PC-3 (cell line): ENCODE measurements around the gene OPTC. TPM values are rescaled to one million over a fixed set of nuclear protein-coding genes. Genes with fewer than 3 reads are reported as not detected.

ENCODE experiments used
- ATAC-seq: fragments of 200-7000 bp; cut with Tn5 transposase; 2 replicates; pipeline ENCODE4 v1.9.1; 2020; ENCODE audit warnings: mild to moderate bottlenecking, moderate library complexity
- BruUV-seq: library from RNA; stranded (reverse); fragments of 400-500 nt; replicated peaks from 2 replicates; lab custom pipeline; 2021; lab: Mats Ljungman, UMichigan
- CTCF ChIA-PET: fragments of 300-600 bp; sonication (Branson Sonifier 250); formaldehyde crosslinking; loops from one replicate; lab custom pipeline; 2022; ENCODE audit warnings: antibody characterized with exemption; lab: Charles Lee
- POLR2A ChIA-PET: fragments of 300-600 bp; sonication (Branson Sonifier 250); formaldehyde crosslinking; loops from one replicate; lab custom pipeline; 2022; ENCODE audit warnings: antibody characterized with exemption; ENCODE audit not compliant: unreplicated experiment; lab: Charles Lee
- DNase-seq: peaks from one replicate; pipeline ENCODE4 v3.0.0-alpha.2; 2015
- H2AFZ ChIP-seq: fragments of 300-600 bp; sonication (generic); 2 replicates; pipeline ENCODE4 v1.6.0; 2016; ENCODE audit warnings: antibody characterized with exemption, low read length
- H3F3A ChIP-seq: fragments of 300-600 bp; sonication (generic); one replicate; pipeline ENCODE4 v1.6.0; 2017; ENCODE audit warnings: antibody characterized with exemption, low read length, control low read depth, mild to moderate bottlenecking; ENCODE audit not compliant: unreplicated experiment
- H3K27ac ChIP-seq: fragments of 300-600 bp; sonication (generic); 2 replicates; pipeline ENCODE4 v1.5.1; 2016; ENCODE audit warnings: mild to moderate bottlenecking, low read length
- H3K27me3 ChIP-seq: fragments of 300-600 bp; sonication (generic); 2 replicates; pipeline ENCODE4 v1.6.1; 2016; ENCODE audit warnings: low read length, mixed read lengths
- H3K36me3 ChIP-seq: fragments of 300-600 bp; sonication (generic); 2 replicates; pipeline ENCODE4 v1.6.1; 2016; ENCODE audit warnings: low read depth, mixed run types, low read length, mixed read lengths
- H3K4me1 ChIP-seq: fragments of 300-600 bp; sonication (generic); 2 replicates; pipeline ENCODE4 v1.5.1; 2016; ENCODE audit warnings: low read length; ENCODE audit not compliant: insufficient read depth
- H3K4me2 ChIP-seq: fragments of 300-600 bp; sonication (generic); 2 replicates; pipeline ENCODE4 v1.6.0; 2016; ENCODE audit warnings: low read length
- H3K4me3 ChIP-seq: fragments of 300-600 bp; sonication (generic); 2 replicates; pipeline ENCODE4 v1.5.1; 2016; ENCODE audit warnings: mild to moderate bottlenecking, low read length, mixed read lengths
- H3K79me2 ChIP-seq: fragments of 300-600 bp; sonication (generic); 2 replicates; pipeline ENCODE4 v1.6.1; 2017; ENCODE audit warnings: low read length, mixed read lengths
- H3K9ac ChIP-seq: fragments of 300-600 bp; sonication (generic); 2 replicates; pipeline ENCODE4 v1.6.0; 2016; ENCODE audit warnings: mild to moderate bottlenecking, low read length
- H3K9me2 ChIP-seq: fragments of 300-600 bp; sonication (generic); replicated peaks from 2 replicates; pipeline ENCODE4 v1.6.1; 2016; ENCODE audit warnings: mixed run types, low read length, mixed read lengths
- H3K9me3 ChIP-seq: fragments of 300-600 bp; sonication (generic); 2 replicates; pipeline ENCODE4 v1.6.1; 2016; ENCODE audit warnings: low read length, mixed read lengths
- H4K20me1 ChIP-seq: fragments of 300-600 bp; sonication (generic); 2 replicates; pipeline ENCODE4 v1.6.1; 2016; ENCODE audit warnings: low read length, mixed read lengths
- EZH2 ChIP-seq: fragments of 300-600 bp; sonication (generic); IDR thresholded peaks from one replicate; pipeline ENCODE4 v1.6.1; 2017; ENCODE audit warnings: antibody characterized with exemption, mild to moderate bottlenecking, low read length; ENCODE audit not compliant: unreplicated experiment
- EZH2phosphoT487 ChIP-seq: fragments of 300-600 bp; sonication (generic); IDR thresholded peaks from 2 replicates; pipeline ENCODE4 v1.6.1; 2018; ENCODE audit warnings: mild to moderate bottlenecking, antibody characterized with exemption, low read length, borderline replicate concordance
- intact Hi-C: fragments of 100-400 bp; cut with micrococcal nuclease; formaldehyde crosslinking; loops from 2 replicates; pipeline ENCODE4 v1.9.0; 2023
- total RNA-seq: library from RNA; depleted of rRNA; stranded (reverse); fragments of >200 nt; gene quantifications from 2 replicates; pipeline ENCODE4 v1.2.3, GENCODE V29; 2014
- TF ChIP-seq, protein P1 (sequence below): fragments of 300-600 bp; sonication (generic); conservative IDR thresholded peaks from 2 replicates; pipeline ENCODE4 v1.5.1; 2017; ENCODE audit warnings: antibody characterized with exemption, low read depth, mild to moderate bottlenecking, low read length

The OPTC gene
- total RNA-seq, 1 experiment from 2014 or later, result not detected

DNA sequence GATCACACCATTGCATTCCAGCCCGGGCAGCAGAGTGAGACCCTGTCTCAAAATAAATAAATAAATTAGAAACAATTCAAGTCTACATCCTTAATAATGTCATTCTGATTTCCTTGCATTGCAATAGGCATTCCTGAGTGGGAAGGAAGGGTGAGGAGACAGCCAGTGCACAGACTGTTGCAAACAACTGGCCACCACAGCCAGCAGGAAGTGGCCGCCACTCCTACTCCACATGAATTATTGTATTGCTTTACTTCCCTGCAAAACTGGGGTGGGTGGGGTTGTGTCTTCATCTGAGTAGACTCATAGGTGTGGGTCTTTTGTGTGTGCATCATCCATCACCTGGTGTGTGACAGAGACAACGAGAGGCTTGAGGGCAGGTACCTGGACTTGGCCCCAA lies 60.1 kb downstream of the OPTC start:
- ATAC-seq (no peak), DNase-seq (no peak)
- Histone ChIP-seq H3F3A (peaks cover 18% of the 10 kb centered on the region), H3K4me1 (peaks cover 64% of the 10 kb centered on the region), H3K4me3 (no peak overlapping the region), H4K20me1 (no peaks in the 10 kb centered on the region), H3K27me3 (no peaks in the 10 kb centered on the region), H3K4me2 (no peak overlapping the region), H3K9me3 (no peaks in the 10 kb centered on the region), H3K9ac (no peak overlapping the region), H2AFZ (no peak overlapping the region), H3K9me2 (no peaks in the 10 kb centered on the region), H3K27ac (no peak overlapping the region), H3K36me3 (no peaks in the 10 kb centered on the region), H3K79me2 (no peaks in the 10 kb centered on the region)
- TF ChIP-seq, protein P1, sequence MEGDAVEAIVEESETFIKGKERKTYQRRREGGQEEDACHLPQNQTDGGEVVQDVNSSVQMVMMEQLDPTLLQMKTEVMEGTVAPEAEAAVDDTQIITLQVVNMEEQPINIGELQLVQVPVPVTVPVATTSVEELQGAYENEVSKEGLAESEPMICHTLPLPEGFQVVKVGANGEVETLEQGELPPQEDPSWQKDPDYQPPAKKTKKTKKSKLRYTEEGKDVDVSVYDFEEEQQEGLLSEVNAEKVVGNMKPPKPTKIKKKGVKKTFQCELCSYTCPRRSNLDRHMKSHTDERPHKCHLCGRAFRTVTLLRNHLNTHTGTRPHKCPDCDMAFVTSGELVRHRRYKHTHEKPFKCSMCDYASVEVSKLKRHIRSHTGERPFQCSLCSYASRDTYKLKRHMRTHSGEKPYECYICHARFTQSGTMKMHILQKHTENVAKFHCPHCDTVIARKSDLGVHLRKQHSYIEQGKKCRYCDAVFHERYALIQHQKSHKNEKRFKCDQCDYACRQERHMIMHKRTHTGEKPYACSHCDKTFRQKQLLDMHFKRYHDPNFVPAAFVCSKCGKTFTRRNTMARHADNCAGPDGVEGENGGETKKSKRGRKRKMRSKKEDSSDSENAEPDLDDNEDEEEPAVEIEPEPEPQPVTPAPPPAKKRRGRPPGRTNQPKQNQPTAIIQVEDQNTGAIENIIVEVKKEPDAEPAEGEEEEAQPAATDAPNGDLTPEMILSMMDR, result no peak
- no peak for TF ChIP-seq EZH2phosphoT487
- POLR2A ChIA-PET, result no interaction called here
- intact Hi-C loops, result no loop called here
- BruUV-seq, result no TSS peak
- CTCF ChIA-PET, result no interaction called here

DNA sequence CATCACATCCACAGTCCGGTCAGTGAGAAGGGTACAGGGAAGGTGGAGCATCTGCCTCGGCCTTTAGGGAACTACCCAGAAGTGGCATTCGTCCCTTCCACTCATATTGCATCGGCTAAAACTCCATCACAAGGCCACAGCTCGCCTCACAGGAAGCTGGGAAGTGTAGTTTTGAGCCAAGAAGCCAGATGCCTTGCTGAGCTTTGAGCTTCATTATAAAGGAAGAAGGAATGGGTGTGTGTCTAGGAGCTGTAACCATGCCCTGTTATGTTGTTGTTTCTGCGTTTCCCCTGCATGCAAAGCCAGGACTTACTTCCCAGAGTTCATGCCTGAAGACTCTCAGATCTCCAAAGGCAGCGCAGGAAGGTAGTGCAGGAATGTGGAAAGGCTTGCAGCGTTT lies 61.1 kb downstream of the OPTC start:
- no peak overlapping the region for H2AFZ ChIP-seq
- no peaks in the 10 kb centered on the region for H3K27me3 ChIP-seq
- no peak overlapping the region for H3K27ac ChIP-seq
- H3K36me3 ChIP-seq, result no peaks in the 10 kb centered on the region
- no peak overlapping the region for H3K4me3 ChIP-seq
- peaks cover 19% of the 10 kb centered on the region for H3F3A ChIP-seq
- ATAC-seq (no peak), DNase-seq (no peak)
- BruUV-seq, result no TSS peak
- no peaks in the 10 kb centered on the region for H3K9me2 ChIP-seq
- H3K4me1 ChIP-seq, result peaks cover 60% of the 10 kb centered on the region
- no peaks in the 10 kb centered on the region for H3K79me2 ChIP-seq
- H3K9ac ChIP-seq, result no peak overlapping the region
- no peaks in the 10 kb centered on the region for H3K9me3 ChIP-seq
- TF ChIP-seq, protein P1, result no peak
- TF ChIP-seq EZH2phosphoT487 (no peak), EZH2 (no peak)
- ChIA-PET CTCF (no interaction called here), POLR2A (no interaction called here)
- no peaks in the 10 kb centered on the region for H4K20me1 ChIP-seq
- H3K4me2 ChIP-seq, result no peak overlapping the region
- intact Hi-C loops, result no loop called here

DNA sequence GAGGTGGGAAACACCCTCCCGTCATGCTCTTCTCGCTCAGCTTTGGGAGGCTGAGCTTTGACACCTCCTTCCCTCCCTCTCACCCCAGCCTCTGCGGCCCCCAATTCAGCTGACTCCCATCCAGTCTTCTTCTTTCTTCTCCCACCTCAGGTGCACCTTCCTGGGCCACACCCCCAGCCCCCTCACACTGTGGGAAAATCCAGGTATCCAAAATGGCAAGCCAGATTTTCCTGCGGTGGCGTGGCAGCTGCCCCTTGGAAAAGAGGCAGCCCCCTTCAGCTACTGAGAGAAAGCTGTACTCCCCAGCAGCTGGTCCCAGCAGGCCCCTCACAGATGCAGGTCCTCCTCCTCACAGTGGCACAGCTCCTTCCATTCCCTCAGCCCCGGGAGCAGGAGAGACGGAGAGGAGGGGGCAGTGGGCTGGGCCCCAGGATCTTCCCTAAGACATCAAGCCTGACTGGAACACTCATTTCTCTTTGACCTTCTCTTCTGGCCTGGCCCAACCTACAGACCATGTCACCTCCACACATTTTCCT lies 61.6 kb downstream of the OPTC start:
- H3K36me3 ChIP-seq, result no peaks in the 10 kb centered on the region
- BruUV-seq, result no TSS peak
- peak overlapping the region; percentile 97 for H3K27ac ChIP-seq
- TF ChIP-seq EZH2phosphoT487, result no peak
- TF ChIP-seq, protein P1, result no peak
- no peak for TF ChIP-seq EZH2
- H3K9me2 ChIP-seq, result no peaks in the 10 kb centered on the region
- no peaks in the 10 kb centered on the region for H3K79me2 ChIP-seq
- DNase-seq (no peak), ATAC-seq (no peak)
- no peak overlapping the region for H3K9ac ChIP-seq
- intact Hi-C loops, result no loop called here
- no peak overlapping the region for H3K4me3 ChIP-seq
- ChIA-PET CTCF (no interaction called here), POLR2A (no interaction called here)
- no peaks in the 10 kb centered on the region for H4K20me1 ChIP-seq
- peak overlapping the region; percentile 25 for H3K4me2 ChIP-seq
- H3K4me1 ChIP-seq, result peaks cover 58% of the 10 kb centered on the region
- no peaks in the 10 kb centered on the region for H3K27me3 ChIP-seq
- peaks cover 19% of the 10 kb centered on the region for H3F3A ChIP-seq
- no peaks in the 10 kb centered on the region for H3K9me3 ChIP-seq
- no peak overlapping the region for H2AFZ ChIP-seq
